Ishikawa (cell line): ENCODE results near the gene PPP1R12A.

ENCODE experiments used
- CEBPB ChIP-seq: IDR thresholded peaks from 2 replicates; pipeline ENCODE4 v1.6.1; 2012
- CREB1 ChIP-seq: IDR thresholded peaks from 2 replicates; pipeline ENCODE4 v1.6.1; 2012; ENCODE audit warnings: low read depth
- EP300 ChIP-seq: IDR thresholded peaks from 2 replicates; pipeline ENCODE4 v1.6.1; 2012; ENCODE audit warnings: borderline replicate concordance
- RAD21 ChIP-seq: IDR thresholded peaks from 2 replicates; pipeline ENCODE4 v1.6.1; 2012; ENCODE audit warnings: low read depth
- TAF1 ChIP-seq: IDR thresholded peaks from 2 replicates; pipeline ENCODE4 v1.6.1; 2012; ENCODE audit warnings: low read depth, mild to moderate bottlenecking
- TEAD4 ChIP-seq: IDR thresholded peaks from 2 replicates; pipeline ENCODE4 v1.6.1; 2012
- YY1 ChIP-seq: IDR thresholded peaks from 2 replicates; pipeline ENCODE4 v1.6.1; 2012; ENCODE audit warnings: low read depth
- ZBTB7A ChIP-seq: IDR thresholded peaks from 2 replicates; pipeline ENCODE4 v1.6.1; 2012; ENCODE audit warnings: low read depth
- TF ChIP-seq, protein P1 (sequence below): IDR thresholded peaks from 2 replicates; pipeline ENCODE4 v1.6.1; 2012
- TF ChIP-seq, protein P2 (sequence below): IDR thresholded peaks from 2 replicates; pipeline ENCODE4 v1.6.1; 2012; ENCODE audit warnings: low read depth, mild to moderate bottlenecking
- TF ChIP-seq, protein P3 (sequence below): IDR thresholded peaks from 2 replicates; pipeline ENCODE4 v1.6.1; 2012

DNA sequence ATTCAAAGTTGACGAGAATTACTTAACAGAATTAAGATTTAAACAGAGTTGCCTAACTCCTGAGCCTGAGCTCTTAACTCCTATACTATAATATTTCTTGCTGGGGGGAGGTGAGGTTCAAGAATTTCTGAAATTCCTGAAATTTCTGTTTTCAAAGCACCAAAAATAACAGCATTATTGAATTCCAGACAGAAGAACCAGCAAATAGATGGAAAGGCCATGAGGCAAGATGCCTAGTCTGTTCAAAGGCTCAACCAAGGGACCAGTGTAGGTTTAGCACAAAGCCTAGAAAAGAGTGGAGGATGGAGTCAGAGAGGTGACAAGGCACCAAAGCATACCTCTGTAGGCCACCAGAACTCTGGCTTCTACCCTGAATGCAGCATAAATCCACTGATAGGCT, 76.4 kb downstream of the PPP1R12A start:
- TF ChIP-seq RAD21 (no peak), CEBPB (no peak), EP300 (no peak), TAF1 (no peak), CREB1 (no peak), YY1 (no peak), ZBTB7A (no peak), TEAD4 (no peak)
- TF ChIP-seq, protein P1, sequence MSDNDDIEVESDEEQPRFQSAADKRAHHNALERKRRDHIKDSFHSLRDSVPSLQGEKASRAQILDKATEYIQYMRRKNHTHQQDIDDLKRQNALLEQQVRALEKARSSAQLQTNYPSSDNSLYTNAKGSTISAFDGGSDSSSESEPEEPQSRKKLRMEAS, result no peak
- TF ChIP-seq, protein P2, sequence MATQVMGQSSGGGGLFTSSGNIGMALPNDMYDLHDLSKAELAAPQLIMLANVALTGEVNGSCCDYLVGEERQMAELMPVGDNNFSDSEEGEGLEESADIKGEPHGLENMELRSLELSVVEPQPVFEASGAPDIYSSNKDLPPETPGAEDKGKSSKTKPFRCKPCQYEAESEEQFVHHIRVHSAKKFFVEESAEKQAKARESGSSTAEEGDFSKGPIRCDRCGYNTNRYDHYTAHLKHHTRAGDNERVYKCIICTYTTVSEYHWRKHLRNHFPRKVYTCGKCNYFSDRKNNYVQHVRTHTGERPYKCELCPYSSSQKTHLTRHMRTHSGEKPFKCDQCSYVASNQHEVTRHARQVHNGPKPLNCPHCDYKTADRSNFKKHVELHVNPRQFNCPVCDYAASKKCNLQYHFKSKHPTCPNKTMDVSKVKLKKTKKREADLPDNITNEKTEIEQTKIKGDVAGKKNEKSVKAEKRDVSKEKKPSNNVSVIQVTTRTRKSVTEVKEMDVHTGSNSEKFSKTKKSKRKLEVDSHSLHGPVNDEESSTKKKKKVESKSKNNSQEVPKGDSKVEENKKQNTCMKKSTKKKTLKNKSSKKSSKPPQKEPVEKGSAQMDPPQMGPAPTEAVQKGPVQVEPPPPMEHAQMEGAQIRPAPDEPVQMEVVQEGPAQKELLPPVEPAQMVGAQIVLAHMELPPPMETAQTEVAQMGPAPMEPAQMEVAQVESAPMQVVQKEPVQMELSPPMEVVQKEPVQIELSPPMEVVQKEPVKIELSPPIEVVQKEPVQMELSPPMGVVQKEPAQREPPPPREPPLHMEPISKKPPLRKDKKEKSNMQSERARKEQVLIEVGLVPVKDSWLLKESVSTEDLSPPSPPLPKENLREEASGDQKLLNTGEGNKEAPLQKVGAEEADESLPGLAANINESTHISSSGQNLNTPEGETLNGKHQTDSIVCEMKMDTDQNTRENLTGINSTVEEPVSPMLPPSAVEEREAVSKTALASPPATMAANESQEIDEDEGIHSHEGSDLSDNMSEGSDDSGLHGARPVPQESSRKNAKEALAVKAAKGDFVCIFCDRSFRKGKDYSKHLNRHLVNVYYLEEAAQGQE, result no peak
- TF ChIP-seq, protein P3, sequence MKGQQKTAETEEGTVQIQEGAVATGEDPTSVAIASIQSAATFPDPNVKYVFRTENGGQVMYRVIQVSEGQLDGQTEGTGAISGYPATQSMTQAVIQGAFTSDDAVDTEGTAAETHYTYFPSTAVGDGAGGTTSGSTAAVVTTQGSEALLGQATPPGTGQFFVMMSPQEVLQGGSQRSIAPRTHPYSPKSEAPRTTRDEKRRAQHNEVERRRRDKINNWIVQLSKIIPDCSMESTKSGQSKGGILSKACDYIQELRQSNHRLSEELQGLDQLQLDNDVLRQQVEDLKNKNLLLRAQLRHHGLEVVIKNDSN, result no peak
